Frontal cortex (tissue), 4 donors: Measurements from ENCODE around the gene PAX8. TPM values are rescaled to one million over a fixed set of nuclear protein-coding genes. Genes with fewer than 3 reads are reported as not detected.

ENCODE experiments used
- DNase-seq, 2 donors: peaks; one replicate each; pipeline ENCODE4 v3.0.0; 2012; ENCODE audit warnings: low spot score in 2 of 2
- FAIRE-seq: peaks from 2 replicates; lab custom pipeline; 2012; peaks lifted over from hg19 to GRCh38; lab: Jason Lieb, UNC
- total RNA-seq: library from RNA; depleted of rRNA; stranded (reverse); fragments of >200 nt; gene quantifications from one replicate; pipeline ENCODE4 v1.2.3, GENCODE V29; 2014
- donor health status: control.
- donor health status: control.
- donor health status: control.

Gene PAX8
- total RNA-seq, 1 donor from 2014 or later, result under 0.01 TPM

DNA sequence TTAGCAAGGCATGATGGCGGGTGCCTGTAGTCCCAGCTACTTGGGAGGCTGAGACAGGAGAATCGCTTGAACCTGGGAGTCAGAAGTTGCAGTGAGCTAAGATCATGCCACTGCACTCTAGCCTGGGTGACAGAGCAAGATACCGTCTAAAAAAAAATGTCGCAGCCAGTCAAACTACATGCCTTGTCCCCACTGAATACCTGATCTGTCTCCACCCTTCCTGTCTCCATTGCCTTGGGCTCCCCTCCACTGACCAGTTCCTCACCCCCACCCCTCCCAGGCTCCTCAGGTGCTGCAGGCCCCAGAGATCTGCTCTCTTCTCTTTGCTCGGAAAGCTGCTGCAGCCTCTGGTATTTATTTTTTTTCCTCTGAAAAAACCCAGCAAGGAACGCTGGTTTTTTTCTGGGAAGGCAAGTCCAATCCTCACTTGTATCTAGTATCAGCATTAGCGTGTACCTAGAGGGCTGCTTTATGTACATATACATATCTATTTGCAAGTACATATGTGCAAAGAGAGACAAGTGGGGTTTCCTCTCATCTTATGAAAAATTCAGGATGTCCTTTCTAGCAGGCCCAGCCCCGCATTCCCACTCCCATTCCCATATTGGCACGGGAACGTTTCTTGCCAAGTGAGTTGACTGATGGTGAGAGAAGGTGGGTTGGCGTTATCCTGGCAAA, 100.5 kb downstream of the PAX8 start:
- DNase-seq (no peak), FAIRE-seq (no peak)

GRCh38 chr2:113176696-113177355, 101.9 kb downstream of the PAX8 start:
- DNase-seq (no peak), FAIRE-seq (no peak)

DNA sequence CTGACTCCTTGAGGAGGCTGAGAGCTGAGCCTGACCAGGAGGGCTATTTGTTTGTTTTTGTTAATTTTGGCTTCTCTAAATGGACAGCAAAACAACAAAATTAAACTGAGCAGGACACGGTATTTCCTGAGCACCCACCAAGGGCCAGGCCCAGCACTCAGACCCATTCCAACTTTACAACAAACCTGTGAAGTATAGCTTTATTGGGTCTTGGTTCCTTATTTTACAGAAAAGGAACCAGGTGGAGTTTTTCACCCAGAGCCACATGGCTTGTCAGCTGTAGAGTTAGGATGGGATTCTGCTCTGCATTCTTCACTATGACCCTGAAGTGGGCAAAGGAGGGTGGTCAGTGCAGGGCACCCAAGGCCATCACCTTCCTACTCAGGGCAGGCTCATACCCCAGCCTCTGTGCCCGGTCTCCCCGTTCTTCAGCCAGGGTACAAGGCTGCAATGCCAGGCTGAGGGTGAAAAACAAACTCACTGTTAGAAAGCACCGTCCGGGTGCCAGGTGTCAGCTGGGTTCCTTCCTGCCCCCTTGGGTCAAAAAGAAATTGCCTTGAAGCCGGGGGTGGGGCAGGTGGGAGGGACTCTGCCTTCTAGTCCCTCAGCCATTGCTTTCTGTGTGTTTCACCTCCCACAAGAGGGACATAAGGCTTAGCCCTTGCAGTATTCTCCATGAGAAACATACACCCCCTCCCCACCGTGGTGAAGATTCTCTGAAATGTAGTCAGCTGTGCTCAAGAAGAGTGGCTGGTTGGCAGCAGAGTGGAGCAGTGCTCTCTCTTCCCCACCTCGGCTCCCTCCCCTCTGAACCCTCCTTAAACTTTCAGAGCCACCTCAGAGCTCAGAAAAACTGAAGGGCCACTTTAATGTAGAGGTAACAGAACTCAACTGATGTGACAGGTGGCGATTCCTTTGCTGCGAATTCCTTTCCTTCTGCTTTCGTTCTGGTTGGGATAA, 102.7 kb downstream of the PAX8 start:
- DNase-seq (no peak), FAIRE-seq (no peak)

DNA sequence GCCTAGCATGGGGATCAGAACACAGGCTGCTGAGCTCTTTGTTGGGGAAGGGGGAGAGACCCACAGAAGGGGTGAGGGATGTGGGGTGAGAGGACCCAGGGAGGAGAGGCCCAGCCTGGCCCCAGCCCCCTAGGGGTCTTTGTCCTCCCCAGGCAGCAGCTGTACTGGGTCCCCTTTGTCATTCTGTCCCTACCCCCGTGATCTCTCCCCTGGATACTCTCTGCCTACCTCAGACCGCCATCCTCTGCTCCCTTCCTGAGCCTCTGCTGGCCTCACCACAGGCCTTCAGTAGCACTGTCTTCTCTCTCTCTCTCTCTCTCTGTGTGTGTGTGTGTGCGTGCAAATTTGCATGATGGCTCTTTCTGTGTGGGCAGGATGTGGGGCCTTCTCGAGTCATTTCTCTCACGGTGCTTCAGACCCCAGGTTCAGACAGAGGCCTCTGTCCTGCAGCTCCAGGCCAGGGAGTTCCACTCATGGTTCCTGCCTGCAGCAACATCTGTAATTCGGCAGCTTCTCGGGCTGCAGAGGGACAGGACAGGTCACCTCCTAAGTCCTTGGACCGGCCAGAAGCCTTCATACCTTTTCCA, 103.6 kb downstream of the PAX8 start:
- FAIRE-seq, result no peak
- DNase-seq, result no peak

- DNase-seq (no peak), FAIRE-seq (no peak)
Observed at GRCh38 chr2:113174376-113174750, 104.4 kb downstream of the PAX8 start.

- no peak for FAIRE-seq
- DNase-seq, result no peak
Observed at GRCh38 chr2:113173542-113174375, 105.0 kb downstream of the PAX8 start, which contains the start of gene PSD4. PSD4 (plus strand) TSS chr2:113173971; CDS start chr2:113182457, 8,486 bp downstream.

GRCh38 chr2:113172721-113173541, 105.8 kb downstream of the PAX8 start:
- FAIRE-seq, result no peak

GRCh38 chr2:113171334-113172075, 107.2 kb downstream of the PAX8 start:
- FAIRE-seq (no peak), DNase-seq (no peak)

More at GRCh38 chr2:113172721-113173541, 105.8 kb downstream of the PAX8 start:
- no peak for DNase-seq

- FAIRE-seq, result no peak
- DNase-seq, result no peak
Observed at GRCh38 chr2:113169586-113169985, 109.1 kb downstream of the PAX8 start.

DNA sequence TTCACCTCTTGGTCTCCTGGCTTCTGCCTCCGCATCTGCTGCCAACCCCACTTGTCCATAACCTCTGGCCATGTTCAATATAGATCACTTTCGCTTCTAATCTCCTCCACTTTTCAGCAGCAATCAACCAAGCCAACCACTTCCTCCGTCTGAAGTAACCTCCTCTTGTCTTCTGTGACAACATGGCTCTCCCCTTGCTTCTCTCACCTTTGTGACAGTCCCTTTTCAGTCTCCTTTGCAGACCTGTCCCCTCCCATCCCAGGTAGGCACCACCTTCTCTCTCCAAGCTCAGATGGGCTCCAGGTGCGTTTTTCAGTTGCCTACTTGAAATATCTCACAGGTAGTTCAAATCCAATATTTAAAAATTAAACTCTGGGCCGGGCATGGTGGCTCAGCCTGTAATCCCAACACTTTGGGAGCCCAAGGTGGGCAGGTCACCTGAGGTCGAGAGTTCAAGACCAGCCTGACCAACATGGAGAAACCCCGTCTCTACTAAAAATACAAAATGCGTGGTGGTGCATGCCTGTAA, 109.7 kb downstream of the PAX8 start:
- no peak for FAIRE-seq
- DNase-seq, result no peak

GRCh38 chr2:113167962-113168340, 110.8 kb downstream of the PAX8 start:
- FAIRE-seq (no peak), DNase-seq (no peak)

DNA sequence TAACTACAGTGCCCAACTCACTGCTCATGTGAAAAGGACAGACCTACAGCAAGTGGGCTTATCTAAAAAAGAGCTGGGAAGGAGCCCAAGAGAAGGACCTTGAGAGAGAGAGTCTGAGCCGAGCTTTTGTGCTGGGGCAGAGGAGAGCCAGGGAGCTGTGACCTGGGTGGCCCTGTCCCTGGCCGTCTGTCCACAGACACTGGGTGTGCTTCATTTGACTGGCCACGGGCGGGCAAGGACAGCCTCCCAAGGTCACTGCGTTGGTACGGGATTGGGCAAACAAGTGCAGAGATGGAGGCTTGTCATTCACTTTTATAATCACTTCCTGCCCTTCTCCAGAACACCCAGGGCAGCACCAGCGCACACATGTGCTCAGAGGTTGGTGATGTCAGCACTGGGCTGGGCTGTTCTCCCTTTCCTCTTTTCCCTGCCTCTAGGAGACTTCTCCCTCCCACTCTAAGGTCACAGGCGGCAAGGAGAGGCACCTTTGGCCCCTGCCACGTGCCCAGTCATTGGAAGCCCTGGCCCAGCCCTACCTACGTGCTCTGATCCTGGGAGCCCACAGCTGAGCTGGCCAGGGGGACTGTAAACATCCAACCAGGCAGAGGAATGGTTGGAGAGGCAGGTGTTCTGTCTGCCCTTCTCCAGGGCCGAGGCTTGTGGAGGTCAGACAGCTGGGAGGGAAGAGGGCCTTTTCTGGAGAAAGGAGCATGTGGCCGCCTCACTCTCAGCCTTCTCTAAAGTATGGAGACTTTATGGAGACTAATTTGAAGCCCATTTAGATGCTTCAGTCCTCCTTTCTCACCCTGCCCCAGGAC, 111.4 kb downstream of the PAX8 start:
- no peak for FAIRE-seq
- DNase-seq, result no peak

- no peak for DNase-seq
- FAIRE-seq, result no peak
Observed at GRCh38 chr2:113166187-113166645, 112.5 kb downstream of the PAX8 start.
